Heart right ventricle (tissue), 16 donors: Measurements from ENCODE around the gene KCNMA1. TPM values are rescaled to one million over a fixed set of nuclear protein-coding genes. Genes with fewer than 3 reads are reported as not detected.

Source experiments
- ATAC-seq, 8 donors: fragments of 200-7000 bp; cut with Tn5 transposase; one replicate each; pipeline ENCODE4 v1.9.1; 2020; ENCODE audit warnings: mild to moderate bottlenecking in 8 of 8, moderate library complexity in 8 of 8, moderate number of reproducible peaks in 1 of 8
- DNase-seq, 2 donors: peaks; one replicate each; pipeline ENCODE4 v3.0.0-alpha.2; 2020
- H3K27ac ChIP-seq, 10 donors: fragments of 200-600 bp; sonication (generic) in 2 of 10; one replicate each; pipeline versions ENCODE4 v1.5.0 to v1.8.0; 2020 to 2022; ENCODE audit warnings: mild to moderate bottlenecking in 3 of 10
- H3K27me3 ChIP-seq, 7 donors: fragments of 200-600 bp; one replicate each; pipeline ENCODE4 v1.8.0; 2021 to 2022; ENCODE audit warnings: mild to moderate bottlenecking in 2 of 7
- H3K36me3 ChIP-seq, 9 donors: fragments of 200-600 bp; sonication (generic) in 1 of 9; one replicate each; pipeline versions ENCODE4 v1.5.0 to v1.8.0; 2020 to 2022; ENCODE audit warnings: mild to moderate bottlenecking in 2 of 9
- H3K4me1 ChIP-seq, 9 donors: fragments of 200-600 bp; sonication (generic) in 1 of 9; one replicate each; pipeline versions ENCODE4 v1.5.0 to v1.8.0; 2020 to 2022; ENCODE audit warnings: mild to moderate bottlenecking in 4 of 9
- H3K4me3 ChIP-seq, 10 donors: fragments of 200-600 bp; sonication (generic) in 2 of 10; one replicate each; pipeline versions ENCODE4 v1.5.0 to v1.8.0; 2020 to 2022; ENCODE audit warnings: mild to moderate bottlenecking in 7 of 10, moderate library complexity in 2 of 10
- H3K9me3 ChIP-seq, 11 donors: fragments of 200-600 bp in 10 of 11; sonication (generic) in 2 of 11; one replicate each; pipeline versions ENCODE4 v1.5.0 to v1.8.0; 2013 to 2022; ENCODE audit warnings: mild to moderate bottlenecking in 2 of 11, control low read depth in 1 of 11, moderate library complexity in 1 of 11
- CTCF ChIP-seq, 9 donors: fragments of 200-600 bp; sonication (generic) in 2 of 9; IDR thresholded peaks; one replicate each; pipeline versions ENCODE4 v1.5.0 to v1.8.0; 2021 to 2022; ENCODE audit warnings: antibody characterized with exemption in 9 of 9, mild to moderate bottlenecking in 5 of 9, moderate library complexity in 1 of 9
- WGBS, 2 donors: extraction: QIAGEN DNeasy Blood & Tissue Kit; methylation state at CpG; one replicate each; pipeline ENCODE4 v1.1.7; 2013; ENCODE audit warnings: inconsistent platforms in 1 of 2; 5-methylcytosine and 5-hydroxymethylcytosine counted together
- intact Hi-C, 10 donors: fragments of 100-400 bp; cut with DNase I; formaldehyde crosslinking; loops; one replicate each; pipeline versions ENCODE4 v1.11.1 to v1.14.2; 2022
- polyA plus RNA-seq, 2 donors: library from polyadenylated mRNA; stranded (reverse); fragments of 200-250 nt; gene quantifications; one replicate each; pipeline ENCODE4 v1.2.3, GENCODE V29; 2013
- total RNA-seq, 10 donors: library from RNA; stranded (reverse); fragmentation: NEBNext Ultra II Directional in 3 of 10; extraction: Animal tissue kit (Norgen Biotek cat#: 25700) in 3 of 10; gene quantifications; one replicate each; pipeline versions ENCODE4 v1.2.1 to v1.2.4, GENCODE V29; 2021 to 2023
- donor health status: Arrhythmogenic right ventricular cardiomyopathy.
- donor health status: ischemic (EF 13 %, LVEDD 7.1; RV severe dilation, severe dysfunction).
- donor health status: healthy with polysubstance abuse.
- donor health status: DM: no; HTN: yes; CAD: no.
- donor health status: DM: no; HTN: no; CAD: no.
- donor health status: ischemic (EF 25% LVEDD 6.9; RV normal size, moderate dysfunction).
- donor health status: ischemic (EF 25% LVEDD 5.7; RV mildly dilated, moderate dysfunction).
- donor health status: healthy.
- donor health status: DM: yes; HTN: yes; CAD: no.
- donor health status: Ischemic cardiomyopathy.
- donor health status: ischemic (EF 35%, LVEDD 5.7; RV mildly dilated, moderate dysfunction).
- donor health status: nonischemic (EF 11% LVEDD 7.7; RV severe dilation, severe dysfunction).
- donor health status: DM: yes; HTN: yes; CAD: no.
- donor health status: PGD.
- donor health status: ischemic (EF 29% LVEDD 5.4; RV normal size, mild dysfunction).
- donor health status: nonischemic (EF 23%, LVEDD 6.1; RV moderate dilation, normal function).

Gene KCNMA1
- total and polyA plus RNA-seq, 12 donors = 0.59 to 5.3 (median 1.6) TPM

DNA sequence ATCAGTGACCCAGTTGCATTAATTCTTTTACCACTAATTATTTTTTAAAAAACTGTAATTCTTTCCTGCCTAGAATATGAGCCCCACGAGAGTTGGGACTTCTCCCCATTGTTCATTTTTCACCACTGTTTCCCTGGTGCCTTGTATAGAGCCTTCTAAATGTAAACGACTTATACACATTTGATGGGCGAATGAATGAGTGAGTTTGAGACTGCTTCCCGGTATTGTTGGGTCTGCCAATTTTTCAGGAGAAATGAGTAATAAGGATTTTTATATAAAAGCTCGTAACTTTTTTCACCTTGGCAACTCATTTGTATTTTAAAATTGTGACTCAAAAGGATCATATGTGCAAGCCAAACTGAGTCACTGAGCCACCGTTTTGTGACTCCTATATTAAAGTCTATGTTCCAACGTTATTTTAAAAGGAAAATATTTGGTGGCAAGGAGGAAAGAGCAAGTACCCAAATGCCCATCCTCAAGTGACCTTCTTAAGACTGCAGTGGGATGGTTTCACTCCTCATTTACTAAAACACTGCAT, 621.3 kb downstream of the KCNMA1 start:
- peaks cover 0 to 4% (median 0%) of the 10 kb centered on the region in 7 donors for H3K27me3 ChIP-seq
- H3K4me1 ChIP-seq = peaks cover 0 to 22% (median 12%) of the 10 kb centered on the region in 9 donors
- 82 to 86% methylated on average over 7 of the region's 7 CpGs for WGBS, 2 donors
- intact Hi-C loops = no loop called here
- no peak overlapping the region for H3K27ac ChIP-seq
- DNase-seq = no peak
- no peak for TF ChIP-seq CTCF (IDR thresholded peaks at IDR 0.05)
- ATAC-seq = no peak
- H3K9me3 ChIP-seq = no peaks in the 10 kb centered on the region
- H3K36me3 ChIP-seq = no peaks in the 10 kb centered on the region
- H3K4me3 ChIP-seq = no peak overlapping the region

- intact Hi-C loops = no loop called here
- H3K4me1 ChIP-seq = peaks cover 0 to 22% (median 12%) of the 10 kb centered on the region in 9 donors
- H3K9me3 ChIP-seq = no peaks in the 10 kb centered on the region
Measured at GRCh38 chr10:77015360-77015759, 622.2 kb downstream of the KCNMA1 start.

DNA sequence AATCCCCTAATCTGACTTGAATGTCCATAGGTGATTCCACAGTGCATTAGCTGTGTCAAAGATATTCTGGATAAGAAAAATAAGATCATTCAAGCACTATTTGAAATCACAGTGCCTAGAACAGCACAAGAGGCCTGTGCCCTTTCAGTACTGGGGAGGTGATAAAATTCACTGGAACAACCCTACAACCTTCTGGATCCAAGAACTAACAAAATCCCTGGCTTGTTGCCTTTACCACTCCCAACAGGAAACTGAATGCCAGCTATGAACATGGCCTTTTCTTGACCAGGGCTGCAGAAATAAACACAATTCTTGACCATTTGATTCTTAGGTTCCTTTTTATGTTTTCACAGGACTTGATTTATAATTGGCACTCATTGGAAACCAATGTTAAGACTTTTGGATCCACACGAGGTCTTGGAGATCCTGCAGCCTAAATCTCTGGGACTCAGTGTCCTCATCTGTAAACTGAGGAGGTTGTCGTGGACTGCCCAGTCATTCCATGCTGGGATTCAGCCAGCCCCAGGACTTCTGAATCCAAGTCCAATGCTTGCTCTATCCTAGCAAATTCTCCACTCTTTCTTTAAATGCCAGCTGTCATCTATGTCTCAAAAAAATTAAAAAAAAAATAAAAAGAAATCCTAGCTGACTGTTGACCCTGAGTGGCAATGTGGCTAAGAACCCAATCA, 624.7 kb downstream of the KCNMA1 start:
- Histone ChIP-seq H3K27me3 (peaks cover 0 to 4% (median 0%) of the 10 kb centered on the region in 7 donors), H3K9me3 (no peaks in the 10 kb centered on the region), H3K4me1 (peaks cover 0 to 22% (median 12%) of the 10 kb centered on the region in 9 donors), H3K36me3 (no peaks in the 10 kb centered on the region), H3K27ac (peak overlapping the region in 9 of 10 donors; percentile 42 to 71 (median 60)), H3K4me3 (no peak overlapping the region)
- TF ChIP-seq CTCF (IDR thresholded peaks at IDR 0.05) = no peak
- DNase-seq (no peak), ATAC-seq (peak in 5 of 8 donors; percentile 22 to 64 (median 34))
- intact Hi-C loops = no loop called here
- WGBS, 2 donors = 54 to 77% methylated on average over 2 of the region's 2 CpGs

More at GRCh38 chr10:77015360-77015759, 622.2 kb downstream of the KCNMA1 start:
- H3K36me3 ChIP-seq = no peaks in the 10 kb centered on the region
- no peak for TF ChIP-seq CTCF (IDR thresholded peaks at IDR 0.05)
- DNase-seq (no peak), ATAC-seq (no peak)
- no peak overlapping the region for H3K4me3 ChIP-seq
- WGBS, 2 donors = 91 to 98% methylated on average over 1 of the region's 1 CpG
- no peak overlapping the region for H3K27ac ChIP-seq
- H3K27me3 ChIP-seq = peaks cover 0 to 4% (median 0%) of the 10 kb centered on the region in 7 donors

DNA sequence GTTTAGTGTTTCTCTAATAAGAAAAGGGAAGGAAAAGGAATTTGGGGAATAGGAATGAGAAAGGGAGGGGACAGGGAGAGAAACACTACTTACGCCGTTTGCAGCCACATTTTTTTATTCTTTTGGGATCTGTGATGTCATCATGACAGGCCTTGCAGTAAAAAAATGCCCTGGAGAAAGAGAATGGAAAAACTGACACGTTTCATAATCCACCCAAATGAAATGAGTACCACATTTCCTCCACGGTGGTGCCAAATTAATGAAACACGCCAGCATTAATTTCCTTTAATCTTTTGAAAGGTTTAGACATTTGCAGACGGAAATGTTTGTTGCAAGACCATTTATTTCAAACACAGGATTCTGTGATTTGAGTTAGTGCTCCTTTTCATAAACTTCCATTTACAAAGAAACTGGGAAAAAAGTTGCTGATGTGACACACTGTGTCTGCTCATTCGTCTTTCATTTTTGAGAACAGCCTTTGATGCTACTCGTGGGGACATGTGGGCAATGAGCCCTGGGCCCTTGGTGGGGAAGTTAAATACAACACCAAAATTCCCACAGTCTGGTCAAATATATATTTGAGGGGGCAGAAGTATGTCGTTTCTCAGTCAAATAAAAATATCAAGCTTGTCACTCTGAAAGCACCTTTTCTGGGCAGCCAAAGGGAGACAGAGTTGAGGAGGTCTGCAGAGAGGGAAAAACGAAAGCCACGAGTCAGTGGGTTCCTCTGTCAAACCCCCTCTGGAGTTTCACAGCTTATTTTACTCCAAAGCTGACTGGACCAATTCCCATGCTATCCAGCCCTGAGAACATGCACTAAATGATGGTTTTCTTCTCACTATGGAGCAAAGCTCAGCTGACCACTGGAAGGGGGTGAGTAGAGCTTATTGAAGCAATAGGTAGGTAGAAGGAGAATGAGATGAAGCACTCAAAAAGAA, 625.5 kb downstream of the KCNMA1 start:
- no peaks in the 10 kb centered on the region for H3K36me3 ChIP-seq
- intact Hi-C loops = no loop called here
- peak overlapping the region in 9 of 10 donors; percentile 42 to 71 (median 60) for H3K27ac ChIP-seq
- no peaks in the 10 kb centered on the region for H3K27me3 ChIP-seq
- DNase-seq (peak in 1 of 2 donors; percentile 34), ATAC-seq (peak in 7 of 8 donors; percentile 71 to 86 (median 77))
- peaks cover 0 to 1% (median 0%) of the 10 kb centered on the region in 11 donors for H3K9me3 ChIP-seq
- TF ChIP-seq CTCF (IDR thresholded peaks at IDR 0.05) = no peak
- peaks cover 0 to 22% (median 12%) of the 10 kb centered on the region in 9 donors for H3K4me1 ChIP-seq
- 46 to 56% methylated on average over 11 of the region's 11 CpGs for WGBS, 2 donors
- no peak overlapping the region for H3K4me3 ChIP-seq
